ENCODE measurements around the gene TOX2. TPM values are rescaled to one million over a fixed set of nuclear protein-coding genes. Genes with fewer than 3 reads are reported as not detected.
A peak's percentile ranks its signal among the peaks of the same experiment; 100 is the strongest.

The TOX2 gene
- total and polyA plus RNA-seq, 2 donors: 14.5 to 75.8 TPM

DNA sequence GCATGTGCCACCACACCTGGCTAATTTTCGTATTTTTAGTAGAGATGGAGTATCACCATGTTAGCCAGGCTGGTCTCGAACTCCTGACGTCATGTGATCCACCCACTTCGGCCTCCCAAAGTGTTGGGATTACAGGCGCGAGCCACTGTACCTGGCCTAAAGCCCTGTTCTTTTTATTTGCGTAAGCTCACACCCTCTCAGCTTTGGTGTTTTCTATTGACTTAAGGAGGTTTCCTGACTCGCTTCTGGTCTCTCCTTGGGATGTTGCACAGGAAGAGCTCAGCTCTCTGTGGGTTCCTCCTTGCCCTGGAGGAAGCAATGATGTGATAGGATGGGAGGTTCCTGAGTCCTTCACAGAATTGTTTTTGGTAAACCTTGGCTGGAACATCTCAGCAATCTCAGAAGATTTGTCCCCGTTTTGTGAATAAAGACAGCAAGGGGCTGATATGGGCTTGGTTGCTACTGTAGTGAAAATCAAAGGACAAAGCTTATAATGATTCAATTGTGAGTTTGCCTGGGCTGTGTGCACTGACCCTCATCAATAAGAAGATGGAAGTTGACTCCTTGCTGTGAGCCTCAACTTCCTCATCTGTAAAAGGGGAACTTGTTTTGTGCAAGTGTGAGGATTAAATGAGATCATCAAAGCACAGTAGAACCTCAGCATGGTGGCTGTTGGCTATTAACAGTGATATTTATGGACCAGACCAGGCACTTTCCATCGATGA is 27.0 kb downstream of the TOX2 start:
- WGBS: 52% methylated on average over 10 of the region's 10 CpGs
- H3K4me1 ChIP-seq (ENCODE audit: control insufficient read depth in 2 of 2, insufficient read depth in 2 of 2, low read length in 2 of 2): peaks cover 44 to 92% of the 10 kb centered on the region in 2 donors
- H3K4me3 ChIP-seq (ENCODE audit: low read length in 2 of 2): no peak overlapping the region
- no peaks in the 10 kb centered on the region for H3K27me3 ChIP-seq (ENCODE audit: control insufficient read depth in 2 of 2, insufficient read depth in 1 of 2, low read length in 1 of 2)
- no peaks in the 10 kb centered on the region for H3K9me3 ChIP-seq (ENCODE audit: control insufficient read depth in 2 of 2, insufficient read depth in 1 of 2, low read length in 1 of 2)
- peak overlapping the region in 1 of 2 donors; percentile 52 for H3K27ac ChIP-seq (ENCODE audit: low read depth in 1 of 2, low read length in 1 of 2)
- no peaks in the 10 kb centered on the region for H3K36me3 ChIP-seq (ENCODE audit: control insufficient read depth in 2 of 2, insufficient read depth in 2 of 2, low read length in 1 of 2)
- no peak for DNase-seq (ENCODE audit: low read depth in 6 of 9, low spot score in 9 of 9)

DNA sequence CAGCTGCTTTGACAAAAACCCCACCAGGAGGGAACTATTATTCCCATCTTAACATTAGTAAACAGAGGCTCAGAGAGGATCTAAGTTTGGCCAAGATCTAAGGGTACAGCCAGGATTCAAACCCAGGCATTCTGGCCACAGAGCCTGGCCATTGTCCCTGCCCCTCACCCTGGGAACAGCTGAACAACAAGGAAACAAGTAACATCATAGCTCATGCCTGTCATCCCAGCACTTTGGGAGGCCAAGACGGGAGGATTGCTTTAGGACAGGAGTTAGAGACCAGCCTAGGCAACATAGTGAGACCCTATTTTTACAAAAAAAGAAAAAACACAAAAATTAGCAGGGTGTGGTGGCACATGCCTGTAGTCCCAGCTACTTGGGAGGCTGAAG is 27.5 kb downstream of the TOX2 start:
- H3K27ac ChIP-seq (ENCODE audit: low read depth in 1 of 2, low read length in 1 of 2): peak overlapping the region; percentile 53 to 89
- no peaks in the 10 kb centered on the region for H3K36me3 ChIP-seq (ENCODE audit: control insufficient read depth in 2 of 2, insufficient read depth in 2 of 2, low read length in 1 of 2)
- H3K4me3 ChIP-seq (ENCODE audit: low read length in 2 of 2): no peak overlapping the region
- H3K9me3 ChIP-seq (ENCODE audit: control insufficient read depth in 2 of 2, insufficient read depth in 1 of 2, low read length in 1 of 2): no peaks in the 10 kb centered on the region
- H3K27me3 ChIP-seq (ENCODE audit: control insufficient read depth in 2 of 2, insufficient read depth in 1 of 2, low read length in 1 of 2): no peaks in the 10 kb centered on the region
- H3K4me1 ChIP-seq (ENCODE audit: control insufficient read depth in 2 of 2, insufficient read depth in 2 of 2, low read length in 2 of 2): peaks cover 48 to 92% of the 10 kb centered on the region in 2 donors
- DNase-seq (ENCODE audit: low read depth in 6 of 9, low spot score in 9 of 9): no peak
- 98% methylated on average over 1 of the region's 1 CpG for WGBS

DNA sequence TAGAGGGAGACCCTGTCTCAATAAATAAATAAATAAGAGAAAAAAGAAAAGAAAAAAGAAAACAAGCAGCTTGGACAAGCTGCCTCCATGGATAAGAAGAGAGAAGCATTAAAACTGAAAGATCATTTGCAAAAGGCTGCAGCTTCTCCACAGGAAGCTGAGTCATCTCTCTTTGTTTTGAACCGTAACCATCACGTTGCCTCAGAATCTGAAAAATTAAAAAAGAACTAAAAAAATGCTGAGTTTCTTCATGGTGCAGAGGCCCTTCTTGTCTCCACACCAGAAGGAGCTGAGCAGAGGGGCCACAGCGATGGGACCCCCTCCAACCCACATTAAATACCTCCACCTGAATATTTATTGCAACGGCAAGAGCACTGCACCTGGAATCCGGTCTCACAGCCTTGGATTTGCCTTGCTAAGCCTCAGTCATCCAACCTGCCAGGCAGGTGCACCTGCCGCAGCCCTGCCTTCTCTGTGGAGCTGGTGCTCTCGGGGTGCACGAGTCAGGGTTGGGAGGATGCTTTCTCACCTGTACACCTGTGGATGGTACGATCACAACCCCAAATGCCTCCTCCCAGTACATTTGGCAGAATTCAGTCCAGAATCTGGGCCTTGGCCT is 28.1 kb downstream of the TOX2 start:
- Histone ChIP-seq H3K4me3 (ENCODE audit: low read length in 2 of 2) (no peak overlapping the region), H3K9me3 (ENCODE audit: control insufficient read depth in 2 of 2, insufficient read depth in 1 of 2, low read length in 1 of 2) (no peaks in the 10 kb centered on the region), H3K4me1 (ENCODE audit: control insufficient read depth in 2 of 2, insufficient read depth in 2 of 2, low read length in 2 of 2) (peaks cover 52 to 93% of the 10 kb centered on the region in 2 donors), H3K36me3 (ENCODE audit: control insufficient read depth in 2 of 2, insufficient read depth in 2 of 2, low read length in 1 of 2) (no peaks in the 10 kb centered on the region), H3K27ac (ENCODE audit: low read depth in 1 of 2, low read length in 1 of 2) (peak overlapping the region; percentile 33 to 89), H3K27me3 (ENCODE audit: control insufficient read depth in 2 of 2, insufficient read depth in 1 of 2, low read length in 1 of 2) (no peaks in the 10 kb centered on the region)
- DNase-seq (ENCODE audit: low read depth in 6 of 9, low spot score in 9 of 9): peak in 5 of 9 donors; percentile 52 to 83 (median 61)
- 15% methylated on average over 9 of the region's 9 CpGs for WGBS

DNA sequence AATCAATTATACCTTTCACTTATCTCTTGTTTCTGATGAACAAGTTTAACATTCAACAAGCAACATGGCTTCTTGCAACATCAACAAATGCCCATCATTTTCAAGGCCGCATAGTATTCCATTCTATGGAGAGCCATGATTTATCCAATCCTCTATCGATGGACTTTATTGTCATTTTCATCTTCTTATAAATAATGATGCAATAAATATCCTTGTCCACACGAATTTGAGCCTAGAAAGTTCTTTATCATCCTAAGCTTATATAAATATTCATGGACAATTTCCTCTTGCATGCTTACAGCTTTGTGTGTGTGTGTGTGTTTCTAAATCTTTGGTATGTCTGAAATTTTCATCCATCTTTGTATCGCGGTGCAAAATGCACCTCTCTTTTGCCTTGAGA is 29.1 kb downstream of the TOX2 start:
- Histone ChIP-seq H3K36me3 (ENCODE audit: control insufficient read depth in 2 of 2, insufficient read depth in 2 of 2, low read length in 1 of 2) (no peaks in the 10 kb centered on the region), H3K27ac (ENCODE audit: low read depth in 1 of 2, low read length in 1 of 2) (peak overlapping the region in 1 of 2 donors; percentile 89), H3K4me1 (ENCODE audit: control insufficient read depth in 2 of 2, insufficient read depth in 2 of 2, low read length in 2 of 2) (peaks cover 62 to 93% of the 10 kb centered on the region in 2 donors), H3K4me3 (ENCODE audit: low read length in 2 of 2) (no peak overlapping the region), H3K9me3 (ENCODE audit: control insufficient read depth in 2 of 2, insufficient read depth in 1 of 2, low read length in 1 of 2) (no peaks in the 10 kb centered on the region), H3K27me3 (ENCODE audit: control insufficient read depth in 2 of 2, insufficient read depth in 1 of 2, low read length in 1 of 2) (no peaks in the 10 kb centered on the region)
- WGBS: 97% methylated on average over 5 of the region's 5 CpGs
- DNase-seq (ENCODE audit: low read depth in 6 of 9, low spot score in 9 of 9): no peak

DNA sequence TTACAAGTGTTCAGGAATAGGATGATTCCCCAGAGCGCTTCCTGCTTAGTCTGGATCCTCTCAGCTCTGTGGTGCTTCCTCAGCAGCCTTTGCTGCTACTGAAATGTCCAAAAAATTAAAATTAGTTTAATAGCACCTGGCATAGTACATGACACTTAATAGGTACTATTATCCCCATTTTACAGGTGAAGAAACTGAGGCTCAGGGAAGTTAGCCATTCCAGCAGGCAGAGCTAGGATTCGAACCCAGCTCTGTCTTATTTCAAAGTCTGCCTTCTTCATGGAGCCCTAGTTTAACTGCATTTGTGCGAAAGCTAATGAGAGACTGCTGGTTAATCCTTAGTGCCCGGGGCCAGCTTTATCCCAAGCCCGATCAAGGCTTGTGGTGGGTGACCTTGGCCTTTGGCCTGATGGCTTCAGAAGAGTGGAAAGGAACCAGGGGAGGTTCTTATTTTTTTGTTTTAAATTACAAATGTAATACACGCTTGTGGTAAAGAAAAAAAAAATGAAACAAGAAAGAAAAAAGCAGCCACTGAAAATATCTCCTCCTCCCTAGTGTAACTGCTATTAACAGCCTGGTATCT is 30.1 kb downstream of the TOX2 start:
- H3K27ac ChIP-seq (ENCODE audit: low read depth in 1 of 2, low read length in 1 of 2): no peak overlapping the region
- peaks cover 71 to 94% of the 10 kb centered on the region in 2 donors for H3K4me1 ChIP-seq (ENCODE audit: control insufficient read depth in 2 of 2, insufficient read depth in 2 of 2, low read length in 2 of 2)
- DNase-seq (ENCODE audit: low read depth in 6 of 9, low spot score in 9 of 9): no peak
- H3K36me3 ChIP-seq (ENCODE audit: control insufficient read depth in 2 of 2, insufficient read depth in 2 of 2, low read length in 1 of 2): no peaks in the 10 kb centered on the region
- 79% methylated on average over 6 of the region's 6 CpGs for WGBS
- H3K9me3 ChIP-seq (ENCODE audit: control insufficient read depth in 2 of 2, insufficient read depth in 1 of 2, low read length in 1 of 2): no peaks in the 10 kb centered on the region
- H3K27me3 ChIP-seq (ENCODE audit: control insufficient read depth in 2 of 2, insufficient read depth in 1 of 2, low read length in 1 of 2): no peaks in the 10 kb centered on the region
- H3K4me3 ChIP-seq (ENCODE audit: low read length in 2 of 2): no peak overlapping the region

DNA sequence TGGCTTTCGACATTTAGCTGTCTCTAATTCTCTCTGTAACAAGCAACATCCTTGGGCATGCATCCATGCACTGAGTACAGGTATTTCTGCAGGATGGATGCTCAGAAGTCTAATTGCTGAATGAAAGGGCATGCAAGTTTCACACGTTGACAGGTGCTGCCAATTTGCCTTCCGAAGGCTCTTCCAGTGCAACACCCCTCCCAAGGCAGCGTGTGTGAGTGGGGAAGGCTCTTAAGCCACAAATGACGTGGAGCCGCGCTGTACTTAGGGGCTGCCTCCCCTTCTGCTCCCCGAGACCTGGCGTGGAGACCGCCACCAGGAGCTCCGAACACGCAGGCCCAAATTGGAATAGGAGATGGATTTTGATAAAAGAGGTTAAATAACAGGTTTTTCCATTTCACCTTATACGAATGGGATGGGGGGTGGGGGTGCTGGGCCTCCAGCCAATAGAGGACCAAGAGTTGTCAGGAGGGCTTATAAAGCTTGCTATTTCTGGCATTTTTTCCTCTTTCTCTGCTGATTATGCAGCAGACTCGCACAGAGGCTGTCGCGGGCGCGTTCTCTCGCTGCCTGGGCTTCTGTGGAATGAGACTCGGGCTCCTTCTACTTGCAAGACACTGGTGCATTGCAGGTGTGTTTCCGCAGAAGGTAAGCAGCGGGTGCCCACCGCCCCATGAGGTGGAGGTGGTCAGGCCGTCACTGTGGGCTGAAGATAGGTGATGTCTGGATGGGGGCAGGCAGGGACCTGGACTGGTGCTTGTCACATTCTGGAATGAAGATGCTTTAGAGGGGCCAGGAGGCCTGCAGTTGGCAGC is 30.9 kb downstream of the TOX2 start:
- H3K4me1 ChIP-seq (ENCODE audit: control insufficient read depth in 2 of 2, insufficient read depth in 2 of 2, low read length in 2 of 2): peaks cover 73 to 97% of the 10 kb centered on the region in 2 donors
- 84% methylated on average over 24 of the region's 24 CpGs for WGBS
- H3K36me3 ChIP-seq (ENCODE audit: control insufficient read depth in 2 of 2, insufficient read depth in 2 of 2, low read length in 1 of 2): no peaks in the 10 kb centered on the region

DNA sequence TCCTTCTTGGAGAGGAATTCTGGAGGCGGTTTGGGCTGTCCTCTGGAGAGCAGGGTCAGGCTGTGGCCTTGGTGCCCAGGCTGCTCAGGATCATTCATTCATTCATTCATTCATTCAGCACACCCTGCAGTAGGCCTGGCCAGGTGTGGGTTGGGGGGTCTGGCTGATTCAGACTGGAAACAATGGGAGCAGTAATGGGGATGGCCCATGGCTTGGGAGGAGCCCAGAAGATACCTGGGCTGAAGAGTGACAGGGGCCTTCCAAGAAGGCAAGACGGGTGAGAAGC is 31.5 kb downstream of the TOX2 start:
- Histone ChIP-seq H3K4me3 (ENCODE audit: low read length in 2 of 2) (peak overlapping the region in 1 of 2 donors; percentile 19), H3K36me3 (ENCODE audit: control insufficient read depth in 2 of 2, insufficient read depth in 2 of 2, low read length in 1 of 2) (no peaks in the 10 kb centered on the region), H3K27me3 (ENCODE audit: control insufficient read depth in 2 of 2, insufficient read depth in 1 of 2, low read length in 1 of 2) (no peaks in the 10 kb centered on the region), H3K4me1 (ENCODE audit: control insufficient read depth in 2 of 2, insufficient read depth in 2 of 2, low read length in 2 of 2) (peaks cover 75 to 97% of the 10 kb centered on the region in 2 donors), H3K9me3 (ENCODE audit: control insufficient read depth in 2 of 2, insufficient read depth in 1 of 2, low read length in 1 of 2) (no peaks in the 10 kb centered on the region), H3K27ac (ENCODE audit: low read depth in 1 of 2, low read length in 1 of 2) (peak overlapping the region; percentile 7 to 31)
- 93% methylated on average over 2 of the region's 2 CpGs for WGBS
- no peak for DNase-seq (ENCODE audit: low read depth in 6 of 9, low spot score in 9 of 9)

More for the DNA sequence above, 30.9 kb downstream of the TOX2 start:
- Histone ChIP-seq H3K27me3 (ENCODE audit: control insufficient read depth in 2 of 2, insufficient read depth in 1 of 2, low read length in 1 of 2) (no peaks in the 10 kb centered on the region), H3K27ac (ENCODE audit: low read depth in 1 of 2, low read length in 1 of 2) (peak overlapping the region; percentile 7 to 31), H3K9me3 (ENCODE audit: control insufficient read depth in 2 of 2, insufficient read depth in 1 of 2, low read length in 1 of 2) (no peaks in the 10 kb centered on the region), H3K4me3 (ENCODE audit: low read length in 2 of 2) (peak overlapping the region; percentile 10 to 19)
- DNase-seq (ENCODE audit: low read depth in 6 of 9, low spot score in 9 of 9): no peak

DNA sequence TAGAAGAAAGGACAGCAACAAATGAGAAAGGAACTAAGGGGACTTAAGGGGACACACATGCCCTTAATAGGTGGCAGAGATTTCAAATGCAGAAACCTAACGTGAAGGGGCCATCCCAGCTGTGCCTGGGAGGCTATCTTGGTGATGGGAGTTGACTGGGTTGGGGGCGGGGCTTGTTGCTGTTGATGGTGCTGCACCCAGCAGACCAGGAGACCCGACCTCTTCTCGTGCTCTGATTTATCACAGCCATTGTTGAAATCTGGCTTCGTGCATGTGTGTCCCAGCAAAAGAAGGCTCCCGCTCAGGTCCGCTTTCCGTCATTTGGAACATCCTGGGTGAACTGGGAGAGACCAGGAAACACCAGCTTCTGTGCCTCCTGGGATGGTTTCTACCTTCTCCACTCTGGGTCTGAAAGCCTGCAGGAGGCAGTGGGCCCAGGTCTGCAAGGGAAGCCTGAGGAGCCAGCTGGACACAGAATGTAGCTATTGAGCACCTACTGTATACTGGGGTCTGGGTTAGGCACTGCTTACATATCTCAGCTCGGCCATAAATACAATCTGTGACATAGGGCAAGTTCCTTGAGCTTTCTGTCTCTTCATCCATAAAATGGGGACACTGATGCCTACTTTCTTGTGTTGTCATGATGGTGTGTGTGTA is 32.1 kb downstream of the TOX2 start:
- no peaks in the 10 kb centered on the region for H3K9me3 ChIP-seq (ENCODE audit: control insufficient read depth in 2 of 2, insufficient read depth in 1 of 2, low read length in 1 of 2)
- no peaks in the 10 kb centered on the region for H3K27me3 ChIP-seq (ENCODE audit: control insufficient read depth in 2 of 2, insufficient read depth in 1 of 2, low read length in 1 of 2)
- peak overlapping the region in 1 of 2 donors; percentile 19 for H3K4me3 ChIP-seq (ENCODE audit: low read length in 2 of 2)
- DNase-seq (ENCODE audit: low read depth in 6 of 9, low spot score in 9 of 9): no peak
- H3K27ac ChIP-seq (ENCODE audit: low read depth in 1 of 2, low read length in 1 of 2): no peak overlapping the region
- H3K36me3 ChIP-seq (ENCODE audit: control insufficient read depth in 2 of 2, insufficient read depth in 2 of 2, low read length in 1 of 2): no peaks in the 10 kb centered on the region
- peaks cover 74 to 97% of the 10 kb centered on the region in 2 donors for H3K4me1 ChIP-seq (ENCODE audit: control insufficient read depth in 2 of 2, insufficient read depth in 2 of 2, low read length in 2 of 2)
- WGBS: 84% methylated on average over 9 of the region's 9 CpGs
